ENCODE data around the gene PHACTR1. TPM values are rescaled to one million over a fixed set of nuclear protein-coding genes. Genes with fewer than 3 reads are reported as not detected.

Gene PHACTR1
- total RNA-seq, 1 donor from 2014 or later: 72.8 TPM

GRCh38 chr6:12947151-12947871 is 230.7 kb downstream of the PHACTR1 start:
- DNase-seq: no peak
- no peaks in the 10 kb centered on the region for H3K27me3 ChIP-seq
- H3K27ac ChIP-seq: no peak overlapping the region
- no peak for ATAC-seq
- no peak overlapping the region for H3K4me3 ChIP-seq
- no peak for TF ChIP-seq CTCF (IDR thresholded peaks at IDR 0.05)
- H3K4me1 ChIP-seq: no peaks in the 10 kb centered on the region
- H3K36me3 ChIP-seq: no peaks in the 10 kb centered on the region
- no peaks in the 10 kb centered on the region for H3K9me3 ChIP-seq
- intact Hi-C loops (cut with DNase I): no loop called here

- Histone ChIP-seq H3K36me3 (no peaks in the 10 kb centered on the region), H3K4me3 (no peak overlapping the region), H3K9me3 (no peaks in the 10 kb centered on the region), H3K4me1 (no peaks in the 10 kb centered on the region), H3K27ac (no peak overlapping the region), H3K27me3 (no peaks in the 10 kb centered on the region)
- ATAC-seq (no peak), DNase-seq (no peak)
- TF ChIP-seq CTCF (IDR thresholded peaks at IDR 0.05): no peak
- intact Hi-C loops (cut with DNase I): no loop called here
These were observed 231.4 kb downstream of the PHACTR1 start for GRCh38 chr6:12947967-12948366.

- Histone ChIP-seq H3K4me1 (no peaks in the 10 kb centered on the region), H3K27me3 (no peaks in the 10 kb centered on the region), H3K27ac (no peak overlapping the region), H3K4me3 (no peak overlapping the region), H3K36me3 (no peaks in the 10 kb centered on the region), H3K9me3 (no peaks in the 10 kb centered on the region)
- no peak for TF ChIP-seq CTCF (IDR thresholded peaks at IDR 0.05)
- DNase-seq: no peak
- ATAC-seq: no peak
- intact Hi-C loops (cut with DNase I): no loop called here
These were observed 234.4 kb downstream of the PHACTR1 start for GRCh38 chr6:12950976-12951375.

GRCh38 chr6:12951415-12951814 is 234.8 kb downstream of the PHACTR1 start:
- Histone ChIP-seq H3K27ac (no peak overlapping the region), H3K4me3 (no peak overlapping the region), H3K4me1 (no peaks in the 10 kb centered on the region), H3K36me3 (no peaks in the 10 kb centered on the region), H3K9me3 (no peaks in the 10 kb centered on the region), H3K27me3 (no peaks in the 10 kb centered on the region)
- TF ChIP-seq CTCF (IDR thresholded peaks at IDR 0.05): no peak
- intact Hi-C loops (cut with DNase I): no loop called here
- no peak for DNase-seq
- no peak for ATAC-seq

GRCh38 chr6:12952318-12952717 is 235.8 kb downstream of the PHACTR1 start:
- no peaks in the 10 kb centered on the region for H3K9me3 ChIP-seq
- H3K4me1 ChIP-seq: no peaks in the 10 kb centered on the region
- intact Hi-C loops (cut with DNase I): no loop called here
- TF ChIP-seq CTCF (IDR thresholded peaks at IDR 0.05): no peak
- H3K27ac ChIP-seq: no peak overlapping the region
- no peak for ATAC-seq
- no peaks in the 10 kb centered on the region for H3K36me3 ChIP-seq
- H3K4me3 ChIP-seq: no peak overlapping the region
- no peak for DNase-seq
- no peaks in the 10 kb centered on the region for H3K27me3 ChIP-seq

GRCh38 chr6:12955956-12956355 is 239.4 kb downstream of the PHACTR1 start:
- Histone ChIP-seq H3K27me3 (no peaks in the 10 kb centered on the region), H3K9me3 (no peaks in the 10 kb centered on the region), H3K4me3 (no peak overlapping the region), H3K36me3 (no peaks in the 10 kb centered on the region), H3K4me1 (no peaks in the 10 kb centered on the region), H3K27ac (no peak overlapping the region)
- TF ChIP-seq CTCF (IDR thresholded peaks at IDR 0.05): no peak
- no peak for ATAC-seq
- intact Hi-C loops (cut with DNase I): no loop called here
- no peak for DNase-seq

All from upper lobe of right lung (tissue), 1 donor.